Ramos (cell line): ENCODE data around the gene SLC7A7.
"Not testable (repeated sequence)": the region's sequence is repeated elsewhere in the genome, so short reads cannot be mapped to it uniquely, and the experiment has no call there.

ENCODE experiments used
- in situ Hi-C: fragments of 300-500 bp; cut with MboI; formaldehyde crosslinking; loops from one replicate; pipeline ENCODE4 v1.14.3; 2022; ENCODE audit warnings: low sequenced_read_pairs; ENCODE audit not compliant: unreplicated experiment

SLC7A7 gene

GRCh38 chr14:22814941-22815713 is at the start of gene SLC7A7:
TSS of gene SLC7A7 (minus strand) at chr14:22815435. CDS start at chr14:22813398, 2,037 bp downstream.
- in situ Hi-C loops, result no loop called here

- in situ Hi-C loops, result no loop called here
Measured at GRCh38 chr14:22864979-22865378, 49.7 kb upstream of the SLC7A7 start.

- in situ Hi-C loops, result no loop called here
Measured at GRCh38 chr14:22861651-22862050, 46.4 kb upstream of the SLC7A7 start.

DNA sequence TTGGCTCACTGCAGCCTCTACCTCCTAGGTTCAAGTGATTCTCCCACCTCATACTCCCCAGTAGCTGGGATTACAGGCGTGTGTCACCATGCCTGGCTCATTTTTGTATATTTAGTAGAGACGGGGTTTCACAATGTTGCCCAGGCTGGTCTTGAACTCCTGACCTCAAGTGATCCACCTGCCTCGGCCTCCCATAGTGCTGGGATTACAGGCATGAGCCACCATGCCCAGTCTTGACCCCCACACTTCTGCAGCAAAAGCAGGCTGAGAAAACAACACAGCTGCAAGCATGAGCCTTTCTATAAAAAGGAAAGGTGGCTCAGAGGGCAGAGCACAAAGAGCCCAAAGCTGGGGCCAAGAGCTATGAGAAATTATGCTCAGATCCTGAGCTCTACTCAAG is 45.1 kb upstream of the SLC7A7 start:
- in situ Hi-C loops, result not testable (repeated sequence)

GRCh38 chr14:22856428-22856827 is 41.2 kb upstream of the SLC7A7 start:
- in situ Hi-C loops, result loop anchor here (5.0 kb wide), 1 partner anchor 279 kb away; no protein-coding TSS in a partner anchor

GRCh38 chr14:22854963-22855724 is 39.9 kb upstream of the SLC7A7 start:
- in situ Hi-C loops, result loop anchor here (5.0 kb wide), 1 partner anchor 278 kb away; no protein-coding TSS in a partner anchor

DNA sequence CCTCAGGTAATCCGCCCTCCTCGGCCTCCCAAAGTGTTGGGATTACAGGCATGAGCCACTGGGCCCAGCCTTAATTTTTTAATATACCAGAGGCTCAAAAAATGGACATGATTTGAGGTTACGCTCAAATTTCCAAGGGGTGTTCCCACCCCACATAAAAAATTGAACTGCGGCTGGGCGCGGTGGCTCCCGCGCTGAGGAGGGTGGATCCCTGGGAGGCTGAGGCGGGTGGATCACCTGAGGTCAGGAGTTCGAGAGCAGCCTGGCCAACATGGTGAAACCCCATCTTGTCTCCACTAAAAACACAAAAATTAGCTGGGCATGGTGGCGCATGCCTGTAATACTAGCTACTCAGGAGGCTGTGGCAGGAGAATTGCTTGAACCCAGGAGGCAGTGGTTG is 39.1 kb upstream of the SLC7A7 start:
- in situ Hi-C loops, result not testable (repeated sequence)

- in situ Hi-C loops, result no loop called here
Measured at GRCh38 chr14:22852940-22853767, 37.9 kb upstream of the SLC7A7 start.

- in situ Hi-C loops, result no loop called here
Measured at GRCh38 chr14:22852599-22852939, 37.3 kb upstream of the SLC7A7 start.

- in situ Hi-C loops, result not testable (repeated sequence)
Measured at GRCh38 chr14:22852178-22852577, 36.9 kb upstream of the SLC7A7 start.

GRCh38 chr14:22850944-22851764 is 35.9 kb upstream of the SLC7A7 start:
- in situ Hi-C loops, result no loop called here

DNA sequence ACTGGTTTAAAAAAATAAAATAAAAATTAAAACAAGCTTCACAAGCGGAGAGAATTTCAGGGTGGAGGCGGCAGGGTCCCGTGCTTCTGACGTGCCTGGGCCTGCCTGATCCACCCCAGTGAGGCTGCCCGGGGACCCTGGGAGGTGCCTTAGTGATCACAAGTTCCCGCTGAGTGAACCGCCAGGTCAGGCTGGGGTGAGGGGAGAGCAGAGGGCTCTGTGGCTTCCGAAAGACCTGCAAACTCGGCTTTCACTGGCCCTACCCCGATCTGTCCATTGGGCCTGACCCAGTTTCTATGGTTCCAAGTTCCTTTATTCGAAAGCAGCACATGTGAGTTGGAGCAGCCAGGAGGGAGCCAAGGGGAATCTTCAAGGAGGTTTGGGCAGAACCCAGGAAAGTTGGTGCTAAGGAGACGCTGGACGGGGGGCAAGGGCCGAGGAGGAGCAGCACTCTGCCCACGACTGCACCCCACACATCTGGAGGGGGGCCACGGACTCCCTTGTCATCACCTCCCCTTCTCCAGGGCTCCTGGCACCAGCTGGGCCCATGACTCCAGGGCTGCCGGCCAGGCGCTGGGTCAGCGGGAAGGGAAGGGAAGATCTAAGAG is 34.1 kb upstream of the SLC7A7 start:
- in situ Hi-C loops, result loop anchor here (5.0 to 10.0 kb wide), 3 partner anchors 67 to 465 kb away; no protein-coding TSS in a partner anchor

DNA sequence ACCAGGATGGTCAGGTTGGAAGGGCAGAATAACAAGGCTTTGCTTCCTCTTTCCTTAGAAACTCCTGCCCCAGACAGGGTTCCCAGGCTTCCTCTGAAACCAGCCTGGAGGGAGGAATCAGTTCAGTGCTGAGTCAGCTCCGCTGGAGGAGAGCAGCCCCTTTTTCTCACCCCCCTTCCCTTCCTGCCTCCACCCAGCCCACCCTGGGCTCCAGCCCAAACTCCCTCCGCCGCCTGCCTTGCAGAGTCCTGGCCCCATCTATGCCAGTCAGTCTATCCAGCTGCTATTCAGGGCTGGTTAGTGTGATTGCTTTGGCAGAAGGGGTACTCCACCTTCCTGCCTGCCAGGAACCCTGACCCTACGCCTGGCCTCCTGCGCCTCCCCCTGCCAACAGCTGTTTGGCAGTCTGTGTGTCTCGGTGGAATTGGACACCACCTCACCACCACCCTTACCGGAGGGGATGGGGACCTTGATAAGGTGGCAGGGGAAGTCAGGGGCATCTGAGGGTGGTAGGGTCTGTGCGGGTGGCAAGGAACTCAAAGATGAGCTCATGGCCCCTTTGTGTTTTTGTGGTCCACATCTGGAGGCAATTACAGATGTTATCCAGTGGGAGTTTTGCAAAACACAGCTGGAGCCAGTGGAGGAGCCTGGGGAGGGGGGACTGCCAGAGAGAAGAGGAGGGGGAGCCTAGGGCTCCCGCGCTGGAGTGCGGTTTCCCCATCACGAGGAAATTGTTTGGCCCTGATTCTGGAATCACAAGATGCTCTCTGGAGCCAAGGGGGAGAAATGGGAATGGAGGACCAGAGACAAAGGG is 33.3 kb upstream of the SLC7A7 start:
- in situ Hi-C loops, result loop anchor here (5.0 to 10.0 kb wide), 3 partner anchors 66 to 464 kb away; no protein-coding TSS in a partner anchor

DNA sequence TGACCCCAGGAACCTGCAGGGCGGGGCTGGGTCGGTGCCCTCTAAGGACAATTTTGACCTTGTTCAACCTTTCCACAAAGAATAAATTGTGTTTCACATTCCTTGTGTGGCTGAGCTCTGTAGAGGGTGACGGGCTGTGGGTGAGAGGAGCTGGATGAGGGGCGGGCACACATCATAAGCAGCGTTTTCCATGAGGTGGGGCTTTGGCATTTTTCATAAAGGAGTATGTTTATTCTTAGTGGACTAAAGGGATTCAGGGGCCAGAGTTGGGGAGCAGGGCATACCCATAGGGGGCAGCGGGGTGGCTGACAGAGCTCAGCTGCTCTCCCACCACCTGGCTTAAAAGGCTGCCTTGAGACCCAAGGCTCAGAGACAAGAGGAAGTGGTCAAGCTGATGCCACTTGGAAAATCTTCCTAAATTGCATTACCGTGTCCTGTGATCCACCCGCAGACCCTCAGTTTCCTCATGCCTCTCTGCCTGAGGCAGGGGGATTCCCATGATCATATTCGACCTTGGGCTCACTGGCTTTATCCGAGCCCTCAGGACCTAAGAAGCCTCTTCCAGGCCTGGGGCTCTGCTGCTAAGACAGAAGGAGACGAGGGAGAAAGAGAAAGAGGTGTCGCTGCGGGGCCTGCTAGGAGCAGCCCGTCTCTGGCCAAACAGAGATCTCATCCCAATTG is 32.6 kb upstream of the SLC7A7 start:
- in situ Hi-C loops, result loop anchor here (5.0 to 10.0 kb wide), 3 partner anchors 66 to 463 kb away; no protein-coding TSS in a partner anchor

DNA sequence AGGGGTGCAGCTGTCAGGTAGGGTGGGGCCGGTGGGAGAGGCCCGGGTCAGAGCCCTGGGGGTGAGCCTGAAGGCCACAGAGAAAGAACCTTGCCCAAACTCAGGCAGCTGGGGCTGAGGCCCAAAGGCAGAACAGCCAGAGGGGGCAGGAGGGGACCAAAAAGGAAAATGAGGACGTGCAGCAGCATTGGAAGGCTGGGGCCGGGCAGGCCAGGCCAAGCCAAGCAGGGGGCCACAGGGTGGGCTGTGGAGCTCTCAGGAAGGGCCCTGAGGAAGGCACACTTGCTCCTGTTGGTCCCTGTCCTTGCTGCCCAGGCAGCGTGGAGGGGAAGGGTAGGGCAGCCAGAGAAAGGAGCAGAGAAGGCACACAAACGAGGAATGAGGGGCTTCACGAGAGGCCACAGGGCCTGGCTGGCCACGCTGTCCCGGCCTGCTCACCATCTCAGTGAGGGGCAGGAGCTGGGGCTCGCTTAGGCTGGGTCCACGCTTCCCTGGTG is 31.6 kb upstream of the SLC7A7 start:
- in situ Hi-C loops, result loop anchor here (5.0 to 10.0 kb wide), 3 partner anchors 65 to 462 kb away; no protein-coding TSS in a partner anchor

DNA sequence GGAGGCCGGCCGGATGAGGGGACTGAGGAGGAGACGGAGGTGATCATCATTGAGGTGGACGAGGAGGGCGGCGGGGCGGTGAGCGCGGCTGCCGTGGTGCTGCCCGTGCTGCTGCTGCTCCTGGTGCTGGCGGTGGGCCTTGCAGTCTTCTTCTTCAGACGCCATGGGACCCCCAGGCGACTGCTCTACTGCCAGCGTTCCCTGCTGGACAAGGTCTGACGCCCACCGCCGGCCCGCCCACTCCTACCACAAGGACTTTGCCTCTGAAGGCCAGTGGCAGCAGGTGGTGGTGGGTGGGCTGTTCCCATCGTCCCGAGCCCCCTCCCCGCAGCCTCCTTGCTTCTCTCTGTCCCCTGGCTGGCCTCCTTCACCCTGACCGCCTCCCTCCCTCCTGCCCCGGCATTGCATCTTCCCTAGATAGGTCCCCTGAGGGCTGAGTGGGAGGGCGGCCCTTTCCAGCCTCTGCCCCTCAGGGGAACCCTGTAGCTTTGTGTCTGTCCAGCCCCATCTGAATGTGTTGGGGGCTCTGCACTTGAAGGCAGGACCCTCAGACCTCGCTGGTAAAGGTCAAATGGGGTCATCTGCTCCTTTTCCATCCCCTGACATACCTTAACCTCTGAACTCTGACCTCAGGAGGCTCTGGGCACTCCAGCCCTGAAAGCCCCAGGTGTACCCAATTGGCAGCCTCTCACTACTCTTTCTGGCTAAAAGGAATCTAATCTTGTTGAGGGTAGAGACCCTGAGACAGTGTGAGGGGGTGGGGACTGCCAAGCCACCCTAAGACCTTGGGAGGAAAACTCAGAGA is 30.8 kb upstream of the SLC7A7 start:
- in situ Hi-C loops, result loop anchor here (5.0 to 10.0 kb wide), 3 partner anchors 64 to 461 kb away; no protein-coding TSS in a partner anchor

DNA sequence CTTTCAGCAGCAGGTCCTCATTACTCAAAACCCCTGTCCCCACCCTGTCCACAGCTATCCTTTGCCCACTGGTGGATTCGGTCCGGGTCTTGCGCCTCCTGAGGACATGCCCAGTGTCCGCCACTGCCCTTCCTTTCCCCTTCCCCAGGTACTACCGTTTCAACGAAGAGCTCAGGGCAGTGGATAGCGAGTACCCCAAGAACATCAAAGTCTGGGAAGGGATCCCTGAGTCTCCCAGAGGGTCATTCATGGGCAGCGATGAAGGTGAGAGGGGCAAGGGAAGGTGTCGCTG is 29.8 kb upstream of the SLC7A7 start:
- in situ Hi-C loops, result loop anchor here (5.0 to 10.0 kb wide), 3 partner anchors 63 to 460 kb away; no protein-coding TSS in a partner anchor
